OCI-LY1 (cell line): ENCODE measurements around the gene NR1D2.
"Not testable (repeated sequence)": the region's sequence is repeated elsewhere in the genome, so short reads cannot be mapped to it uniquely, and the experiment has no call there.

Source experiments
- CTCF ChIP-seq: fragments of 200-600 bp; sonication (generic), shearing (Covaris generic); IDR thresholded peaks from 2 replicates; pipeline ENCODE4 v1.5.1; 2017; ENCODE audit warnings: mild to moderate bottlenecking, antibody characterized with exemption, low read length, moderate library complexity, mixed read lengths
- EZH2 ChIP-seq: fragments of 200-600 bp; sonication (generic), shearing (Covaris generic); IDR thresholded peaks from 2 replicates; pipeline ENCODE4 v1.8.0; 2017; ENCODE audit warnings: borderline replicate concordance, mixed run types, mild to moderate bottlenecking, antibody characterized with exemption, low read length, moderate library complexity, mixed read lengths

GRCh38 chr3:24026665-24027064, 81.6 kb downstream of the NR1D2 start:
- not testable (repeated sequence) for TF ChIP-seq CTCF, EZH2
